Neural cell (in vitro differentiated cells): ENCODE results near the gene ZMAT2. TPM values are rescaled to one million over a fixed set of nuclear protein-coding genes. Genes with fewer than 3 reads are reported as not detected.
"Not testable (repeated sequence)": the region's sequence is repeated elsewhere in the genome, so short reads cannot be mapped to it uniquely, and the experiment has no call there.

Source experiments
- H2AFZ ChIP-seq: fragments of 200-600, 300-800 bp; sonication (generic), shearing (Covaris generic); 2 replicates; pipeline ENCODE4 v1.6.0; 2014; ENCODE audit warnings: low read depth, mild to moderate bottlenecking, antibody characterized with exemption, low read length, moderate library complexity
- H3F3A ChIP-seq: fragments of 200-600 bp; shearing (Covaris generic); 2 replicates; pipeline ENCODE4 v1.6.1; 2016; ENCODE audit warnings: mild to moderate bottlenecking, moderate library complexity, mixed read lengths, antibody characterized with exemption, low read length; ENCODE audit not compliant: insufficient read depth, poor library complexity, severe bottlenecking
- H3K27ac ChIP-seq: fragments of 200-600, 300-800 bp; sonication (generic), shearing (Covaris generic); 2 replicates; pipeline ENCODE4 v1.5.1; 2014; ENCODE audit warnings: mild to moderate bottlenecking, low read length, moderate library complexity
- H3K27me3 ChIP-seq: fragments of 300-800, 200-600 bp; sonication (generic), shearing (Covaris generic); 2 replicates; pipeline ENCODE4 v1.6.0; 2014; ENCODE audit warnings: mild to moderate bottlenecking, low read depth, low read length, moderate library complexity; ENCODE audit not compliant: insufficient read depth
- H3K36me3 ChIP-seq: fragments of 300-800, 200-600 bp; sonication (generic), shearing (Covaris generic); 2 replicates; pipeline ENCODE4 v1.5.1; 2014; ENCODE audit warnings: mild to moderate bottlenecking, antibody characterized with exemption, low read length, moderate library complexity; ENCODE audit not compliant: insufficient read depth
- H3K4me2 ChIP-seq: fragments of 300-800, 200-600 bp; sonication (generic), shearing (Covaris generic); 2 replicates; pipeline ENCODE4 v1.6.0; 2014; ENCODE audit warnings: mild to moderate bottlenecking, low read length
- H3K4me3 ChIP-seq: fragments of 300-800, 200-600 bp; sonication (generic), shearing (Covaris generic); 2 replicates; pipeline ENCODE4 v1.5.1; 2014; ENCODE audit warnings: mild to moderate bottlenecking, low read length, moderate library complexity
- H3K79me2 ChIP-seq: fragments of 200-600 bp; shearing (Covaris generic); replicated peaks from 2 replicates; pipeline ENCODE4 v1.6.0; 2014; ENCODE audit warnings: mild to moderate bottlenecking, low read length, moderate library complexity; ENCODE audit not compliant: insufficient read depth
- H3K9ac ChIP-seq: fragments of 300-800, 200-600 bp; sonication (generic), shearing (Covaris generic); 2 replicates; pipeline ENCODE4 v1.6.1; 2016; ENCODE audit warnings: mild to moderate bottlenecking, low read length, mixed read lengths
- H3K9me2 ChIP-seq: fragments of 200-600 bp; shearing (Covaris generic); 2 replicates; pipeline ENCODE4 v1.6.1; 2016; ENCODE audit warnings: mild to moderate bottlenecking, low read length, mixed read lengths; ENCODE audit not compliant: insufficient read depth
- H3K9me3 ChIP-seq: fragments of 200-600, 300-800 bp; sonication (generic), shearing (Covaris generic); 2 replicates; pipeline ENCODE4 v1.6.1; 2016; ENCODE audit warnings: mild to moderate bottlenecking, mixed run types, low read length, moderate library complexity, mixed read lengths
- H4K20me1 ChIP-seq: fragments of 200-600 bp; shearing (Covaris generic); 2 replicates; pipeline ENCODE4 v1.6.1; 2016; ENCODE audit warnings: mild to moderate bottlenecking, mixed run types; ENCODE audit not compliant: insufficient read depth
- EZH2 ChIP-seq: fragments of 200-600, 300-800 bp; shearing (Covaris generic), sonication (generic); IDR thresholded peaks from 2 replicates; pipeline ENCODE4 v1.6.1; 2014; ENCODE audit warnings: antibody characterized with exemption, low read length, borderline replicate concordance, mild to moderate bottlenecking; ENCODE audit not compliant: insufficient read depth, poor library complexity, severe bottlenecking
- MXI1 ChIP-seq: fragments of 450-650 bp; conservative IDR thresholded peaks from 2 replicates; pipeline ENCODE4 v1.6.1; 2014; ENCODE audit warnings: antibody characterized with exemption, mild to moderate bottlenecking; ENCODE audit not compliant: poor library complexity, severe bottlenecking
- POLR2AphosphoS5 ChIP-seq: IDR thresholded peaks from 2 replicates; pipeline ENCODE4 v1.6.1; 2012
- RAD21 ChIP-seq: fragments of 450-650 bp; conservative IDR thresholded peaks from 2 replicates; pipeline ENCODE4 v1.6.1; 2014; ENCODE audit warnings: antibody characterized with exemption, mild to moderate bottlenecking, moderate library complexity
- SMC3 ChIP-seq: fragments of 450-650 bp; conservative IDR thresholded peaks from 2 replicates; pipeline ENCODE4 v1.6.1; 2014; ENCODE audit warnings: antibody characterized with exemption, mild to moderate bottlenecking, moderate library complexity; ENCODE audit not compliant: poor library complexity
- TAF1 ChIP-seq: IDR thresholded peaks from 2 replicates; pipeline ENCODE4 v1.6.1; 2012; ENCODE audit warnings: low read depth
- polyA plus RNA-seq: library from polyadenylated mRNA; depleted of rRNA; stranded (reverse); fragments of >200 nt; gene quantifications from 2 replicates; pipeline ENCODE4 v1.2.3, GENCODE V29; 2014
- TF ChIP-seq, protein P1 (sequence below): IDR thresholded peaks from 2 replicates; pipeline ENCODE4 v1.6.1; 2012; ENCODE audit warnings: borderline replicate concordance

Gene ZMAT2
- polyA plus RNA-seq, 1 donor from 2014 or later: 170 TPM

DNA sequence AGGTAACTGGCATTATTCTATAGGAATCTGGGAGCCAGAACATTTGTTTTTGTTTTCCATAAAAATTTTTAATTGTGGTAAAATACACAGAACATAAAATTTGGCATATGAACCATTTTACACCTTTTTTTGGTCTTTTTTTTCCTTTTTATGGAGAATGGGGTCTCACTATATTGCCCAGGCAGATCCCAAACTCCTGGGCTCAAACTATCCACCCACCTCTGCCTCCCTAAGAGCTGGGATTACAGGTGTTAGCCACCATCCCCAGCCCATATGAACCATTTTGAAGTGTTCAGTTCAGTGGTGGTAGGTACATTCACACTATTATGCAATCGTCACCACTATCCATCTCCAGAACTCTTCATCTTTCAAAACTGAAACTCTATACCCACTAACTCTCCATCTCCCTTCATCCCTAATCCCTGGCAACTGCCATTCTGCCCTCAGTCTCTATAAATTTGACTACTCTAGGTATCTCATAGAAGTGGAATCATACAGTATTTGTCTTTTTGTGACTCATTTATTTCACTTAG is 13.4 kb downstream of the ZMAT2 start:
- no peaks in the 10 kb centered on the region for H3K9me3 ChIP-seq
- H3K27ac ChIP-seq: no peak overlapping the region

DNA sequence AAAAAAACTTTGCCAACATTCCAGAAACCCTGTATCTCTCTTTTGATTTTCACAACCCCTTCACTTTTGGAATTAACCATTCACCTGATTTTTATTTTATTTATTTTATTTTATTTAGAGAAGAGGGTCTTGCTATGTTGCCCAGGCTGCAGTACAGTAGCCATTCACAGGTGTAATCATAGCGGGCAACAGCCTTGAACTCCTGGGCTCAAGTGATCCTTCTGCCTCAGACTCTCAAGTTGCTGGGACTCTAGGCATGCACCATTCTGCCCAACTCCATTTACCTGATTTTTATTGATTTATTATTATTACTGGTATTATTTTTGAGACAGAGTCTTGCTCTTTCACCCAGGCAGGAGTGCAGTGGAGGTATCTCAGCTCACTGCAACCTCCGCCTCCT is 16.0 kb downstream of the ZMAT2 start:
- H4K20me1 ChIP-seq, H2AFZ ChIP-seq, H3K9me3 ChIP-seq, H3K4me2 ChIP-seq, H3F3A ChIP-seq, H3K79me2 ChIP-seq, H3K9me2 ChIP-seq, H3K27ac ChIP-seq, H3K27me3 ChIP-seq, H3K9ac ChIP-seq, H3K4me3 ChIP-seq, H3K36me3 ChIP-seq: not testable (repeated sequence)

More for the DNA sequence above, 13.4 kb downstream of the ZMAT2 start:
- TF ChIP-seq, protein P1, sequence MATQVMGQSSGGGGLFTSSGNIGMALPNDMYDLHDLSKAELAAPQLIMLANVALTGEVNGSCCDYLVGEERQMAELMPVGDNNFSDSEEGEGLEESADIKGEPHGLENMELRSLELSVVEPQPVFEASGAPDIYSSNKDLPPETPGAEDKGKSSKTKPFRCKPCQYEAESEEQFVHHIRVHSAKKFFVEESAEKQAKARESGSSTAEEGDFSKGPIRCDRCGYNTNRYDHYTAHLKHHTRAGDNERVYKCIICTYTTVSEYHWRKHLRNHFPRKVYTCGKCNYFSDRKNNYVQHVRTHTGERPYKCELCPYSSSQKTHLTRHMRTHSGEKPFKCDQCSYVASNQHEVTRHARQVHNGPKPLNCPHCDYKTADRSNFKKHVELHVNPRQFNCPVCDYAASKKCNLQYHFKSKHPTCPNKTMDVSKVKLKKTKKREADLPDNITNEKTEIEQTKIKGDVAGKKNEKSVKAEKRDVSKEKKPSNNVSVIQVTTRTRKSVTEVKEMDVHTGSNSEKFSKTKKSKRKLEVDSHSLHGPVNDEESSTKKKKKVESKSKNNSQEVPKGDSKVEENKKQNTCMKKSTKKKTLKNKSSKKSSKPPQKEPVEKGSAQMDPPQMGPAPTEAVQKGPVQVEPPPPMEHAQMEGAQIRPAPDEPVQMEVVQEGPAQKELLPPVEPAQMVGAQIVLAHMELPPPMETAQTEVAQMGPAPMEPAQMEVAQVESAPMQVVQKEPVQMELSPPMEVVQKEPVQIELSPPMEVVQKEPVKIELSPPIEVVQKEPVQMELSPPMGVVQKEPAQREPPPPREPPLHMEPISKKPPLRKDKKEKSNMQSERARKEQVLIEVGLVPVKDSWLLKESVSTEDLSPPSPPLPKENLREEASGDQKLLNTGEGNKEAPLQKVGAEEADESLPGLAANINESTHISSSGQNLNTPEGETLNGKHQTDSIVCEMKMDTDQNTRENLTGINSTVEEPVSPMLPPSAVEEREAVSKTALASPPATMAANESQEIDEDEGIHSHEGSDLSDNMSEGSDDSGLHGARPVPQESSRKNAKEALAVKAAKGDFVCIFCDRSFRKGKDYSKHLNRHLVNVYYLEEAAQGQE: no peak
- no peak for TF ChIP-seq MXI1
- TF ChIP-seq RAD21: no peak
- no peak for TF ChIP-seq EZH2
- no peak for TF ChIP-seq TAF1
- TF ChIP-seq SMC3: no peak
- no peak for TF ChIP-seq POLR2AphosphoS5
- H3K9me2 ChIP-seq: no peaks in the 10 kb centered on the region
- no peaks in the 10 kb centered on the region for H3F3A ChIP-seq
- no peaks in the 10 kb centered on the region for H3K27me3 ChIP-seq
- no peaks in the 10 kb centered on the region for H3K79me2 ChIP-seq
- no peaks in the 10 kb centered on the region for H4K20me1 ChIP-seq
- H3K4me2 ChIP-seq: no peak overlapping the region
- no peak overlapping the region for H3K4me3 ChIP-seq
- H3K9ac ChIP-seq: no peak overlapping the region
- H3K36me3 ChIP-seq: no peaks in the 10 kb centered on the region
- H2AFZ ChIP-seq: no peak overlapping the region

DNA sequence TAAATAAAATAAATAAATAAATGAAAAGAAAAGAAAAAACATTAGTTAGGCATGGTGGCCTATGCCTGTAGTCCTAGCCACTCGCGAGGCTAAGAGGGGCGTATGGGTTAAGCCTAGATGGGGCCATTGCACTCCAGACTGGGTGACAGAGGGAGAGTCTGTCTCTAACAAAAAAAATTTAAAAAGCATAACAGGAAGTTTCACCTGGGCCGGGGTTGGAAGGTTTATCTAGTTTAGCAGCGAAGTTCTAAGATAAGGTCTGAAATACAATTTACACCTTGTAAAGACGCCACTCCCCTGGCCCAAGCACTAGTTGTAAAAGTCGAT is 18.0 kb downstream of the ZMAT2 start:
- no peaks in the 10 kb centered on the region for H3K36me3 ChIP-seq
- H3F3A ChIP-seq: no peaks in the 10 kb centered on the region
- no peaks in the 10 kb centered on the region for H3K9me3 ChIP-seq
- no peak overlapping the region for H3K4me3 ChIP-seq
- no peak overlapping the region for H2AFZ ChIP-seq
- H3K9ac ChIP-seq: no peak overlapping the region
- no peaks in the 10 kb centered on the region for H3K79me2 ChIP-seq
- no peak overlapping the region for H3K4me2 ChIP-seq
- no peak for TF ChIP-seq RAD21
- H3K27ac ChIP-seq: no peak overlapping the region
- no peaks in the 10 kb centered on the region for H3K9me2 ChIP-seq
- H4K20me1 ChIP-seq: no peaks in the 10 kb centered on the region
- no peaks in the 10 kb centered on the region for H3K27me3 ChIP-seq

DNA sequence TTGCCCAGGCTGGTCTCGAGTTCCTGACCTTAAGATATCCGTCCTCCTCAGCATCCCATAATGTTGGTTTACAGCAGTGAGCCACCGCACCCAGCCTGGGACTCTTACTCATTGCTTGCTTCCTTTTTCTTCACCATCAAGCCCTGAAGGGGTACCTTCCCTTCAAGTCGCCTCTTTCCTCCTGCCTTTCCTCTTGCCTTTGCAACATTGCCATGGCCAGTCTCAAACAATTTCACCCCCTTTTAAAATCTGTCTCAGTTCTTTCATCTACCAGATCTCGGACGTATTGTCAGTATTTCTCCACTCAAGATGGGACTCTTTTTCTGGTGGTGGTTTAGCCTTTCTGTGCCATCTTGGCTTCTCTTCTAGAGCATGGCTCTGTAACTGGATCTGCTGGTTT is 20.5 kb downstream of the ZMAT2 start:
- not testable (repeated sequence) for H3K9me2 ChIP-seq, H2AFZ ChIP-seq

DNA sequence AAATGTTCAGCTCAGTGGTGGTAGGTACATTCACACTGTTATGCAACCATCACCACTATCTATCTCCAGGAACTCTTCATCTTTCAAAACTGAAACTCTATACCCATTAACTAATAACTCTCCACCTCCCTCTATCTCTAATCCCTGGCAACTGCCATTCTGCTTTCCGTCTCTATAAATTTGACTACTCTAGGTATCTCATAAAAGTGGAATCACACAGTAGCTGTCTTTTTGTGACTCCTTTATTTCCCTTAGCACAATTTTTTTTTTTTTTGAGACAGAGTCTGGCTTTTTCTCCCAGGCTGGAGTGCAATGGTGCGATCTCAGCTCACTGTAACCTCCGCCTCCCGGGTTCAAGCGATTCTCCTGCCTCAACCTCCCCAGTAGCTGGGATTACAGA is 21.1 kb downstream of the ZMAT2 start:
- not testable (repeated sequence) for H3K79me2 ChIP-seq, H3K27me3 ChIP-seq, H4K20me1 ChIP-seq, H3K9me2 ChIP-seq, H3K9me3 ChIP-seq, H3K36me3 ChIP-seq, H3K4me2 ChIP-seq, H3K4me3 ChIP-seq, H3K27ac ChIP-seq, H3K9ac ChIP-seq, H3F3A ChIP-seq, H2AFZ ChIP-seq

More for the DNA sequence above, 20.5 kb downstream of the ZMAT2 start:
- not testable (repeated sequence) for H3K27me3 ChIP-seq, H3K36me3 ChIP-seq, H3K27ac ChIP-seq, H4K20me1 ChIP-seq, H3K9ac ChIP-seq, H3F3A ChIP-seq, H3K9me3 ChIP-seq, H3K4me3 ChIP-seq, H3K79me2 ChIP-seq, H3K4me2 ChIP-seq
